HG03354 (cell line): ENCODE measurements around the gene GZMM.
"Not testable (repeated sequence)": the region's sequence is repeated elsewhere in the genome, so short reads cannot be mapped to it uniquely, and the experiment has no call there.

Experiments
- ATAC-seq: cut with Tn5 transposase; IDR thresholded peaks from one replicate; pipeline ENCODE4 v1.9.1; 2021; ENCODE audit warnings: mild to moderate bottlenecking; ENCODE audit not compliant: unreplicated experiment, poor library complexity, severe bottlenecking

Gene GZMM

GRCh38 chr19:579111-579841 lies 35.4 kb downstream of the GZMM start:
- no peak for ATAC-seq

DNA sequence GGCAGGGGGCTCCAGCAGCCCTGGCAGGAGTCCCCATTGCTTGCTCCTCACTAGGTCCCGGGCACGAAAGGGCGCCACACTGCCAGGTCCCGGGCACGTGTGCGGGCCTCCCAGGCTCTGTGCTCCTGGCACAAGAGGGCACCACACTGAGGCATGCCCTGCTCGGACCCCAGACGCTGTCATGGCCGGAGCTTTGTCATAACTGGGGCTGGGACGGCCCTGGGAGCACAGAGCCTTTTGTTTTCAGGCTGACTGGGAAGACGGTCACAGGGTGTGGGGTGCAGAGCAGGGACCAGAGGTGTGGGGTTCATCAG lies 35.9 kb downstream of the GZMM start:
- no peak for ATAC-seq

DNA sequence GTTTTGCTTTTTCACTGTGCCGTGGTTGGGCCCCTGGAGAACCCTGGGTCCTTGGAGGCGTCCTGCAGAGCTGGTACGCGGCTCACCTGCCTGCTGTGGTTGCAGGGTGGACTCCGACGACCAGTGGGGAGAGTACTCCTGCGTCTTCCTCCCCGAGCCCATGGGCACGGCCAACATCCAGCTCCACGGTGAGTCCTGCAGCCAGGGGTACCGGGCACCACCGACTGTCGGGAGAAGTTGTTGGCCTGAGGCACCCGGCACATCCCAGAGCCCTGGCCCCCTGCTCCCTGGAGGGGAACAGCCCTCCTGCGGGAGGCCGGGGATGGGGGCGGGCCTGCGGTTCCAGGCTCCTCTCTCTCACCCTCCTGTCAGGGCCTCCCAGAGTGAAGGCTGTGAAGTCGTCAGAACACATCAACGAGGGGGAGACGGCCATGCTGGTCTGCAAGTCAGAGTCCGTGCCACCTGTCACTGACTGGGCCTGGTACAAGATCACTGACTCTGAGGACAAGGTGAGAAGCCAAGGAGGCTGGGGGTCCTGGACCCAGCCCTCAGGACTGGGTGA lies 36.5 kb downstream of the GZMM start:
- no peak for ATAC-seq

- no peak for ATAC-seq
Observed at GRCh38 chr19:581399-582111, 37.7 kb downstream of the GZMM start.

DNA sequence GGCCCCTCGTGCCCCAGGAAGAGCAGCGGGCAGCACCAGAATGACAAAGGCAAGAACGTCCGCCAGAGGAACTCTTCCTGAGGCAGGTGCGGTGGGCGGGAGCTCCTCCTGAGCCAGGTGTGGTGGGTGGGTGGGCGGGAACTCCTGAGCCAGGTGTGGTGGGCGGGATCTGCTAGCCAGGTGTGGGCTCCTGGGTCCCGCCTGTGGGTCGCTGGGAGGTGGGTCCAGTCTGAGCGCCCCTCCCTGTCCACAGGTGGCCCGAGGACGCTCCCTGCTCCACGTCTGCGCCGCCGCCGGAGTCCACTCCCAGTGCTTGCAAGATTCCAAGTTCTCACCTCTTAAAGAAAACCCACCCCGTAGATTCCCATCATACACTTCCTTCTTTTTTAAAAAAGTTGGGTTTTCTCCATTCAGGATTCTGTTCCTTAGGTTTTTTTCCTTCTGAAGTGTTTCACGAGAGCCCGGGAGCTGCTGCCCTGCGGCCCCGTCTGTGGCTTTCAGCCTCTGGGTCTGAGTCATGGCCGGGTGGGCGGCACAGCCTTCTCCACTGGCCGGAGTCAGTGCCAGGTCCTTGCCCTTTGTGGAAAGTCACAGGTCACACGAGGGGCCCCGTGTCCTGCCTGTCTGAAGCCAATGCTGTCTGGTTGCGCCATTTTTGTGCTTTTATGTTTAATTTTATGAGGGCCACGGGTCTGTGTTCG lies 38.8 kb downstream of the GZMM start:
- ATAC-seq = no peak

- no peak for ATAC-seq
Observed at GRCh38 chr19:583198-583967, 39.5 kb downstream of the GZMM start.

GRCh38 chr19:583968-584239 lies 40.1 kb downstream of the GZMM start:
- no peak for ATAC-seq

DNA sequence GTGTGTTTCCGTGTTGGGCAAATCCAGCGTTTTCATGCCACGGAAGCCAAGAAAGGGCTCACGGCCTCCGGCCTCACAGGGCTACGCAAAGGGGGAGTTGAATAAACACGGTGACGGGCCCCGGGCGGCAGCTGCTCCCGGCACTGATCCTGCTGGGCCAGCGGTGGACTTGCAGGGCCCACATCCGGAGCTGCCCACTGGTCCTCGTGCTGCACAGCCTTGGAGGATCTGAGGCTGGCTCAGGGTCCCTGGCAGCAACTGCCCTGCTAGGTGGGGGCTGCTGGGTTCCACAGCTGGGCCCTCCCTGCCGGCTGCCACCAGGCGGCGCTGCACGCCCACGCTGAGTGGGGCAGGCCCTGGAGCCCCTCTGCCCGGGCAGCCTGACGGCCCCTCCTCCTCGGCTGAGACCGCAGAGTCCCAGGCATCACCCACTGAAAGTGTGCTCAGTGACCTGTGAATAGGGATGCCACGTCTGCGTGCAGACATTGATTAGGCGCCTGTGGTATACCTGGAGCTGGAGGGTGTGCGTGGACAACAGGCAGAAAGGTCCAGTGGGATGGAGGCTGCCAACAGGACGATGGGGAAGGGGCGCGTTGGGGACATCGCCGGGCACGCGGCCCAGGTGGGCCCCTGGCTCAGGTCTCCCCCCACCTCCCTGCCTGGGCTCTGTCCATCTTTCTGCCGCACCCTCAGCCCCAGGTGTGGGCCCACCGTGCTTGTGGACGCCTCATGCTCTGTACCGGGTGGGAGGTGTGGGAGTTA lies 40.6 kb downstream of the GZMM start:
- ATAC-seq = no peak

GRCh38 chr19:585146-585545 lies 41.3 kb downstream of the GZMM start:
- not testable (repeated sequence) for ATAC-seq

DNA sequence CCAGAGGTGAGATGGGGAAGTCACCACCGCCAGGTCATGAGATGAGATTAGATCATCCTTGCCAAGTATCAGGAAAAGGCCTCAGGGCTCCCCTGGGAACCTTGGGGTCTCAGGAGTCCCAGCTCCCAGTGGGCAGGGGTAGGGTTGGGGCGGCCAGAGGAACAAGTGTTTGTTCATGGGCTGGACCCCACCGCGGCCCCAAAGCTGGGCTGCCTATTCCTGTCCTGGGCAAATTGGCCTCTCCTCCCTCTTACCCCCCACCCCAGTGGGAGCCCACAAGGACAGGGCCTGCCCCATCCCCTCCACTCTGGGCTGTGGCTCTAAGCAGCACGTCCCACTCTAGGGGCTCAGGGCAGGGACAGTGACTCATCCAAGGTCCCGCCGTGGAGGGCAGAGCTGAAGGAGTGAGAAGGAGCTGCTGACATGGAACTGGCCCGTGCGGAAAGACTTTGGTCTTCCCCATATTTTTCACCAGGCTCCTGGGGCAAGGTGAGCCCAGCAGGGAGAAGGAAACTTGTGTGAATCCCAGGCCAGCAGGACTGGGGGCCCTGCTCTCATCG lies 41.8 kb downstream of the GZMM start:
- no peak for ATAC-seq

GRCh38 chr19:588093-588740 lies 44.4 kb downstream of the GZMM start:
- ATAC-seq = no peak

DNA sequence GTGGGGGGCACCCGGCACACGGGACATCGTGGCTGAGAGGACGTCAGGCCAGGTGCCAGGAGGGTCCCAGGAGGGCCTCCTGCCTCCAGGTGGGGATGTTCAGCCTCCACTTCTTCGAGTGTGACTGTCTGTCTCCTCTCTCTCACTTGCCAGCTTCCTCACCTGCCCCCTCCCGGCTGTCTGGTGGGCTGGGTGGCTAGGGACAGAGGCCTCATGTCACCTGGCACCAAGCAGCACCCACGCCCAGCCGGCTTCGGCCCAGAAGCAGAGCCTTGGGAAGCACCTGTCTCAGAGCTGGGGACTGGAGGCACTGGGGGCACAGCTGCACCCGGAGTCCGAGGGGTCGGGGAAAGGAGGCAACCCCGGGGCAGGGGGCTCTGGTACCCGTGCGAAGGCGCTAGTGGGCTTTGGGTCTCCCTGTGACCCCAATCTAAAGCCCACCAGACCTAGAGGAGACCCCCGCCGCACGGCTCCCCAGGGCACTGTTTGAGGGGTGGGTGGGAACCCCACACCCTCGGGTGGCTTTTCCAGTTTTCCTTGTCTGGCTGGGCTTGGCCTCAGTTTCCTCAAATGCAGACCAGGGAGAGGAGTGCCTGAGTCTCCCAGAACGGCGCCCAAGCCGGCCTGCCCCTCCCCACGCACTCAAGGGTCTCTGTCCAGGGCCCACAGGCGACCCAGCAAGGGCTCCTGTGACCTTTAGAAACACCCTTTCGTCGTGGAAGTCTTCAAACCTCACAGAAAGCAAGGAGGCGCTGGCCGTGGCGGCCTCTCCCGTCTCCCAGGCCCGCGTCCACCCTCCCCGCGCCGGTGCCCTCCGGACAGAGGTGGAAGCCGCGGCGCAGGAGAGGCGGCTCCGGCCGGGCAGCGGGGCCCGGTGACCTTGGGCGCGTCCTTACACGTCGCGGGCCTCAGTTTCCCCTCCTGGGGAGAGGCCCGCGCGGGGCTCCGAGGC lies 45.2 kb downstream of the GZMM start:
- ATAC-seq = no peak

DNA sequence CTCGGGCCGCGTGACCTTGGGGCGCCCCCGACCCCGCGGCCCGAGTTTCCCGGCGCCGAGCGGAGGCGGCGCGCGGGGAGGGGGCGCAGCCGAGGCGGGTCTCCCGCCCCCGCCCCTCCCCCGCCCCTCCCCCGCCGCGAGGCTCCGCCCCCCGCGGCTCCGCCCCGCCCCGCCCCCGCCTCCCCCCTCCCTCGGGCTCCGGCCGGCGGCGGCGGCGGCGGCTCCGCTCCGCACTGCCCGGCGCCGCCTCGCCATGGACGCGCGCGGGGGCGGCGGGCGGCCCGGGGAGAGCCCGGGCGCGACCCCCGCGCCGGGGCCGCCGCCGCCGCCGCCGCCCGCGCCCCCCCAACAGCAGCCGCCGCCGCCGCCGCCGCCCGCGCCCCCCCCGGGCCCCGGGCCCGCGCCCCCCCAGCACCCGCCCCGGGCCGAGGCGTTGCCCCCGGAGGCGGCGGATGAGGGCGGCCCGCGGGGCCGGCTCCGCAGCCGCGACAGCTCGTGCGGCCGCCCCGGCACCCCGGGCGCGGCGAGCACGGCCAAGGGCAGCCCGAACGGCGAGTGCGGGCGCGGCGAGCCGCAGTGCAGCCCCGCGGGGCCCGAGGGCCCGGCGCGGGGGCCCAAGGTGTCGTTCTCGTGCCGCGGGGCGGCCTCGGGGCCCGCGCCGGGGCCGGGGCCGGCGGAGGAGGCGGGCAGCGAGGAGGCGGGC lies 46.0 kb downstream of the GZMM start, which contains the start of gene HCN2:
HCN2 (plus strand) TSS at position 189 of the 703 bp plus-strand sequence; CDS start at position 254, 65 bp downstream.
- ATAC-seq = no peak

DNA sequence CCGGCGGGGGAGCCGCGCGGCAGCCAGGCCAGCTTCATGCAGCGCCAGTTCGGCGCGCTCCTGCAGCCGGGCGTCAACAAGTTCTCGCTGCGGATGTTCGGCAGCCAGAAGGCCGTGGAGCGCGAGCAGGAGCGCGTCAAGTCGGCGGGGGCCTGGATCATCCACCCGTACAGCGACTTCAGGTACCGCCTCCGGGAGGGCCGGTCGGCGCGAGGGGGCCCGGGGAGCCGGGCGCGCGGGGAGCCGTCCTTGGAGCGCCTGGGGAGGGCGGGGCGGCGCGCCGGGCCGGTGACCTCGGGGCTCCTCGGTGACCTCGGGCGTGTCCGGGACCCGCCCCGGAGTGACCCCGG lies 46.5 kb downstream of the GZMM start:
- ATAC-seq = no peak

- no peak for ATAC-seq
Observed at GRCh38 chr19:590750-591098, 46.9 kb downstream of the GZMM start.

- no peak for ATAC-seq
Observed at GRCh38 chr19:591099-591958, 47.5 kb downstream of the GZMM start.
